HL-60 (cell line): Measurements from ENCODE around the gene DPPA3.

ENCODE experiments used
- DNase-seq, 2 experiments: peaks; one replicate each; pipeline ENCODE4 v3.0.0-alpha.2; 2010 to 2020; ENCODE audit warnings: low read depth in 1 of 2, low spot score in 1 of 2
- H3K27ac ChIP-seq: fragments of 250-450 bp; sonication (Bioruptor Pico); replicated peaks from 2 replicates; pipeline ENCODE4 v1.5.1; 2020; ENCODE audit warnings: mild to moderate bottlenecking, moderate library complexity
- H3K27me3 ChIP-seq: fragments of 250-450 bp; sonication (Bioruptor Pico); 2 replicates; pipeline ENCODE4 v1.5.1; 2021; ENCODE audit warnings: mild to moderate bottlenecking, moderate library complexity; ENCODE audit not compliant: insufficient read depth, poor library complexity, severe bottlenecking
- H3K4me3 ChIP-seq: replicated peaks from 2 replicates; pipeline ENCODE4 v1.5.1; 2011; ENCODE audit warnings: mild to moderate bottlenecking, control low read depth, low read length; ENCODE audit not compliant: insufficient read depth
- CTCF ChIP-seq: IDR thresholded peaks from one replicate; pipeline ENCODE4 v1.5.1; 2011; ENCODE audit warnings: low read length, control low read depth, inconsistent platforms; ENCODE audit not compliant: insufficient read depth
- GABPA ChIP-seq: IDR thresholded peaks from 2 replicates; pipeline ENCODE4 v1.6.1; 2012; ENCODE audit warnings: low read depth
- POLR2AphosphoS5 ChIP-seq: IDR thresholded peaks from 2 replicates; pipeline ENCODE4 v1.6.1; 2012; ENCODE audit warnings: low read depth
- REST ChIP-seq: IDR thresholded peaks from 2 replicates; pipeline ENCODE4 v1.6.1; 2012; ENCODE audit warnings: low read depth; ENCODE audit not compliant: insufficient replicate concordance
- SPI1 ChIP-seq: IDR thresholded peaks from 2 replicates; pipeline ENCODE4 v1.6.1; 2012; ENCODE audit warnings: low read depth, mild to moderate bottlenecking, borderline replicate concordance

The DPPA3 gene

DNA sequence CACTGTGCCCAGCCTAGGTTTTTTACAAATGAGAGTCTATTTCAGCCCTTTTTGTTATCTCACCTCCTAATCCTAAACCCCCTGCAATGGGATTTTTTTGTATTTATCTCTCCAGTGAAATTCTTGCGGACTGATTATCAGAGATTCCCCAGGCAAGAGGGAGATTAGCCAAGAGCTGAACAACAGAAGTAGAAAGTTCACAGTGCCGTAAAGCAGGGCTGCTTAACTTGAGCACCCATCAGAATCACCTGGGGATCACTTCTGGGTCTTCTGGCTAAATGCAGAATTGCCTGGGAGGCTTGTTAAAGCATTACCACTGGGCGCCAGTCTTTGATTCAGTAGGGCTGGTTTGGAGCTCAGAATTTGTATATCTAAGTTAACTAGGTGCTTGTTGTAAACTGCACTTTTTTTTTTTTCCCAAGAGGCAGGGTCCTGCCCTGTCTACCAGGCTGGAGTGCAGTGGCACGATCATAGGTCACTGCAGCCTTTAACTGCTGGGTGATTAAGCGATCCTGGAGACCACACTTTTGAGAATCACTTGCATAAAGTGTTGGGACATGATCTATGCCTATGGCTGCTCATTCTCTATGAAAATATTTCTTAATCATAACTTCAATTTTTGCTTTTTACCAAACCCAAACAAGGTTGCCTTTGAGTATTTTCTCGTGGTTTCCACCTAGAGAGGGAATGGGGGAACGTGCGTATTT is 1.1 kb upstream of the DPPA3 start:
- peak in 1 of 2 experiments; percentile 29 for DNase-seq
- TF ChIP-seq GABPA (no peak), REST (no peak), CTCF (no peak), POLR2AphosphoS5 (no peak), SPI1 (no peak)
- H3K4me3 ChIP-seq, result no peak overlapping the region
- H3K27ac ChIP-seq, result no peak overlapping the region
- H3K27me3 ChIP-seq, result no peaks in the 10 kb centered on the region

DNA sequence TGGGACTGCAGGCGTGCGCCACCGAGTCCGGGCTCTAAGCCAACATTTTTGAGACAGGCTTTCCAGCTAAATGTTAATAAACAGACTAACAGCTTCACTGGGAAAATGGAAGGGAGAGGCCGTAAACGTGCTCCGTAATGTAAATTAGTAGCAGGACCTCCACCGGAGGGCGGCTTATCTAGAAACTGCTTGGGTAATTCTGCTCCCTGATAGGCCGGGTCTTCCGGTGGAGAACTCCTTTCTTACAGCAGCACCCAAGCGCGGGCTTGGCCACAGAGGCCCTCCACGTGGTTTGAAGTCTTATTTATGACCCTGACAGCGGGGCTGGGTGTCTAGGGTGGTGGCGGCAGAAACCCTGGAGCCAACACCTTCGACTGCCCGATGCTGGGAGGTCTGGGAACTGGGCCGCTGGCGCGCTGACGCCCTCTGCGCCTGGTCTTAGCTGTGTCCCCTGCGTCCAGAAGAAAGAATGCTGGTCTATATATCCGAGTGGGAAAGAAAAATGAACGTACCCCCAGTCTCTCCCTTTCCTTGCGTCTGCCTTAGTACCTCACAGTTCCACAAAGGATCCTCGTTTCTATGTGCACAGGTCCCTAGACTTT is 1.7 kb downstream of the DPPA3 start:
- no peak for DNase-seq
- TF ChIP-seq REST (no peak), GABPA (no peak), SPI1 (no peak), POLR2AphosphoS5 (no peak), CTCF (no peak)
- Histone ChIP-seq H3K4me3 (no peak overlapping the region), H3K27me3 (no peaks in the 10 kb centered on the region), H3K27ac (no peak overlapping the region)

GRCh38 chr12:7716381-7716780 is 5.1 kb downstream of the DPPA3 start:
- TF ChIP-seq REST, result no peak
- no peak for TF ChIP-seq SPI1
- TF ChIP-seq GABPA, result no peak
- TF ChIP-seq POLR2AphosphoS5, result no peak
- no peak for TF ChIP-seq CTCF
- no peak overlapping the region for H3K4me3 ChIP-seq
- DNase-seq, result peak; percentile 49 to 59

More at GRCh38 chr12:7716381-7716780, 5.1 kb downstream of the DPPA3 start:
- Histone ChIP-seq H3K27ac (no peak overlapping the region), H3K27me3 (no peaks in the 10 kb centered on the region)
